CD4-positive, CD25-positive, alpha-beta regulatory T cell (primary cell): ENCODE data around the gene RMI2. TPM values are rescaled to one million over a fixed set of nuclear protein-coding genes. Genes with fewer than 3 reads are reported as not detected.
A peak's percentile ranks its signal among the peaks of the same experiment; 100 is the strongest.
"Not testable (repeated sequence)": the region's sequence is repeated elsewhere in the genome, so short reads cannot be mapped to it uniquely, and the experiment has no call there.

Source experiments
- ATAC-seq, 2 donors: fragments of 150-1000 bp; cut with Tn5 transposase; one replicate each; pipeline ENCODE4 v1.10.0; 2021; ENCODE audit warnings: low read depth in 2 of 2, moderate number of reproducible peaks in 2 of 2, moderate library complexity in 1 of 2
- DNase-seq, 3 donors: peaks; one replicate each; pipeline versions ENCODE4 v3.0.0 to v3.0.0-alpha.2; 2012 to 2022; ENCODE audit warnings: mixed read lengths in 1 of 3
- H3K27ac ChIP-seq: one replicate; pipeline ENCODE4 v1.7.0; 2013; ENCODE audit warnings: mild to moderate bottlenecking, low read length; ENCODE audit not compliant: insufficient read depth, poor library complexity, severe bottlenecking
- H3K27me3 ChIP-seq: one replicate; pipeline ENCODE4 v1.7.0; 2013; ENCODE audit warnings: low read length; ENCODE audit not compliant: control insufficient read depth, insufficient read depth
- H3K36me3 ChIP-seq: one replicate; pipeline ENCODE4 v1.7.0; 2013; ENCODE audit warnings: mild to moderate bottlenecking, low read length, moderate library complexity; ENCODE audit not compliant: control insufficient read depth, insufficient read depth
- H3K4me1 ChIP-seq: 2 replicates; pipeline ENCODE4 v1.7.0; 2013; ENCODE audit warnings: mild to moderate bottlenecking, low read length; ENCODE audit not compliant: insufficient read depth, control insufficient read depth, poor library complexity, severe bottlenecking
- H3K4me3 ChIP-seq: one replicate; pipeline ENCODE4 v1.7.0; 2013; ENCODE audit warnings: low read depth, mild to moderate bottlenecking, low read length, moderate library complexity
- H3K9me3 ChIP-seq, 2 experiments: 1 replicate in 1 of 2; 2 replicates in 1 of 2; pipeline ENCODE4 v1.7.0; 2013; ENCODE audit warnings: low read length in 2 of 2, mild to moderate bottlenecking in 1 of 2, moderate library complexity in 1 of 2; ENCODE audit not compliant: control insufficient read depth in 2 of 2
- H3K27ac Mint-ChIP-seq, 3 donors: one replicate each; pipeline ENCODE4 v1.8.0; 2020 to 2022; ENCODE audit warnings: mild to moderate bottlenecking in 3 of 3, mixed read lengths in 3 of 3, moderate library complexity in 2 of 3
- H3K27me3 Mint-ChIP-seq: one replicate; pipeline ENCODE4 v1.8.0; 2022; ENCODE audit warnings: mild to moderate bottlenecking, mixed read lengths
- H3K36me3 Mint-ChIP-seq: one replicate; pipeline ENCODE4 v1.8.0; 2020; ENCODE audit warnings: mixed read lengths
- H3K4me1 Mint-ChIP-seq, 4 donors: one replicate each; pipeline ENCODE4 v1.8.0; 2020 to 2022; ENCODE audit warnings: mixed read lengths in 4 of 4, mild to moderate bottlenecking in 1 of 4
- H3K4me3 Mint-ChIP-seq, 4 donors: one replicate each; pipeline ENCODE4 v1.8.0; 2020 to 2022; ENCODE audit warnings: mild to moderate bottlenecking in 4 of 4, mixed read lengths in 4 of 4, moderate library complexity in 3 of 4
- H3K9me3 Mint-ChIP-seq, 7 donors: one replicate each; pipeline ENCODE4 v1.8.0; 2020 to 2022; ENCODE audit warnings: mixed read lengths in 7 of 7, mild to moderate bottlenecking in 3 of 7, moderate library complexity in 2 of 7
- polyA plus RNA-seq, 4 donors: library from polyadenylated mRNA; unstranded; fragments of 300-500 nt; fragmentation: Illumina TruSeq; gene quantifications; one replicate each; pipeline ENCODE4 v1.2.3, GENCODE V29; 2021
- total RNA-seq: library from RNA; stranded (reverse); gene quantifications from one replicate; pipeline ENCODE4 v1.2.3, GENCODE V29; 2022

Gene RMI2
- total and polyA plus RNA-seq, 5 donors from 2014 or later: 4.3 to 15.3 (median 9.6) TPM

DNA sequence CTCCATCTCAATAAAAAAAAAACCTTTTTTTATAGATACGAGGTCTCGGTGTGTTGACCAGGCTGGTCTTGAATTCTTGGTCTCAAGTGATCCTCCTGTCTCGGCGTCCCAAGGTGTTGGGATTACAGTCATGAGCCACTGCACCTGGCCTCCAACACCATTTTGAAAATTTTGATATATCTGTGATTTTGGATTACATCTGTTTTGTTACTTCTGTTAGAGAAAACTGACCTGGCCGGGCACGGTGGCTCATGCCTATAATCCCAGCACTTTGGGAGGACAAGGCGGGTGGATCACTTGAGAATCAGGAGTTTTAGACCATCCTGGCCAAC lies 18.6 kb downstream of the RMI2 start:
- Histone ChIP-seq H3K4me3 (no peak overlapping the region), H3K27ac (no peak overlapping the region), H3K27me3 (no peaks in the 10 kb centered on the region), H3K4me1 (peaks cover 29% of the 10 kb centered on the region), H3K9me3 (no peaks in the 10 kb centered on the region), H3K36me3 (no peaks in the 10 kb centered on the region)
- DNase-seq (no peak), ATAC-seq (no peak)
- Mint-ChIP-seq H3K4me3 (no peak overlapping the region), H3K4me1 (peaks cover 12 to 38% (median 32%) of the 10 kb centered on the region in 4 donors), H3K9me3 (no peaks in the 10 kb centered on the region), H3K36me3 (no peaks in the 10 kb centered on the region), H3K27me3 (peaks cover 16% of the 10 kb centered on the region), H3K27ac (peak overlapping the region in 1 of 3 donors; percentile 49)

DNA sequence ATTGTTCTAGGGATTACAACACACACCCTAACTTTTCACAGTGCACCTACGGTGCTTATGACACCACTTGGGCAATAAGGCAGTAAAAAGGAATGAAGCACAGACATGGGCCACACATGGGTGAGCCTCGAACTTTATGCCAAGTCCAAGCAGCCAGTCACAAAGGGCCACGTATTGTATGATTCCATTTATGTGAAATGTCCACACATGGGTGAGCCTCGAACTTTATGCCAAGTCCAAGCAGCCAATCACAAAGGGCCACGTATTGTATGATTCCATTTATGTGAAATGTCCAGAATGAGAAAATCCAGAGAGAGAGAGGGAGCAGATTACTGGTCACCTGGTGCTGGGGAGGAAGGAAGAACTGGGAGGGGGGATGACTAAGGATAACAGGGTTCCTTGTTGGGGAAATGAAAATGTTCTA lies 22.2 kb downstream of the RMI2 start:
- Histone ChIP-seq H3K27me3 (no peaks in the 10 kb centered on the region), H3K4me3 (no peak overlapping the region), H3K27ac (no peak overlapping the region), H3K4me1 (peaks cover 9% of the 10 kb centered on the region), H3K9me3 (no peaks in the 10 kb centered on the region), H3K36me3 (no peaks in the 10 kb centered on the region)
- no peak overlapping the region for H3K4me3 Mint-ChIP-seq
- H3K27ac Mint-ChIP-seq: no peak overlapping the region
- H3K36me3 Mint-ChIP-seq: no peaks in the 10 kb centered on the region
- peaks cover 5% of the 10 kb centered on the region for H3K27me3 Mint-ChIP-seq
- H3K9me3 Mint-ChIP-seq: no peaks in the 10 kb centered on the region
- DNase-seq: no peak
- ATAC-seq: no peak
- peaks cover 5 to 20% (median 15%) of the 10 kb centered on the region in 4 donors for H3K4me1 Mint-ChIP-seq

DNA sequence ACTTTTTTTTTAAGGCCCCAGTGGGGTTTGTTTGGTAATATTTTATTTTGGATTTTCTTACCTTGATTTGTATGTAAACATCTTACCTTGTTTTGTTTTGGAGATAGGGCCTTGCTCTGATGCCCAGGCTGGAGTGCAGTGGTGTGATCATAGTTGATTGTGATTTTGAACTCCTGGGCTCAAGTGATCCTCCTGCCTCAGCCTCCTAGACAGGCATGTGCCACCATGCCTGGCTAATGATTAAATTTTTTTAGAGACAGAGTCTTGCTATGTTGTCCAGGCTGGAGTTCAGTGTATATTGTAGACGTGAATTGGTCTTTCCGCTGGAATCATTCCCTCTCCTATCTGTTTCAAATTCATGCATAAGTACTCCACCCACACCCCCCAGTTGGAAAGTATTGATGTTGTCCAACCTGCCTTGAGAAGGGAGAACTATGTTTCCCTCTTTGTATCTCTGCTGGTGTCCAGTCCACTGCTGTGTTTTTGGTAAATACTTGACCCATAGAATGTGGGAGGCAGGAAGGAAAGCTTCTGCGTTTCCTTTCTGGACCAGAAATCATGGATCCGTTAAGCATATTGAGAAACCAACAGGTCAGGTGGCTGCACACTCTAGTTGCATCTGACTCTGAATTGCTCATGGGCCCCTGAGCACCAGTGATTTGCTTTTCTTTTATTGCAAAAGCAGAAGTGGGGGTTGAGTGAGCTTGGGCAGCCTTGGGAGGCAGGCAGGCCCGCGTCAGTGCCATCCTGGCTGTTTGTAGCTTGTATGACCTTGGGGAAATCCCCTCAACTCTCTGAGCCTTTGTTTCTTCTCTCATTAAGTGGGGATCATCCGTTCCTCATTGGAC lies 25.0 kb downstream of the RMI2 start:
- H3K27me3 Mint-ChIP-seq: peaks cover 9% of the 10 kb centered on the region
- H3K4me1 ChIP-seq: no peaks in the 10 kb centered on the region
- no peak overlapping the region for H3K4me3 Mint-ChIP-seq
- H3K9me3 Mint-ChIP-seq: no peaks in the 10 kb centered on the region
- no peaks in the 10 kb centered on the region for H3K27me3 ChIP-seq
- H3K36me3 Mint-ChIP-seq: no peaks in the 10 kb centered on the region
- H3K4me1 Mint-ChIP-seq: peaks cover 0 to 4% (median 4%) of the 10 kb centered on the region in 4 donors
- H3K36me3 ChIP-seq: no peaks in the 10 kb centered on the region
- H3K9me3 ChIP-seq: no peaks in the 10 kb centered on the region
- no peak overlapping the region for H3K4me3 ChIP-seq
- no peak overlapping the region for H3K27ac ChIP-seq
- H3K27ac Mint-ChIP-seq: peak overlapping the region in 2 of 3 donors; percentile 32 to 56
- DNase-seq (no peak), ATAC-seq (peak; percentile 55 to 59)

DNA sequence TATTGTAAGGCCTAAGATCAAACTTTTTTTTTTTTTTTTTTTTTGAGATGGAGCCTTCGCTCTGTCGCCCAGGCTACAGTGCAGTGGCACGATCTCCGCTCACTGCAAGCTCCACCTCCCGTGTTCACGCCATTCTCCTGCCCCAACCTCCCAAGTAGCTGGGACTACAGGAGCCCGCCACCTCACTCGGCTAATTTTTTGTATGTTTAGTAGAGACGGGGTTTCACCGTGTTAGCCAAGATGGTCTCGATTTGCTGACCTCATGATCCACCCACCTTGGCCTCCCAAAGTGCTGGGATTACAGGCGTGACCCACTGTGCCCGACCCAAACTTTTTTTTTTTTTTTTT lies 25.6 kb downstream of the RMI2 start:
- not testable (repeated sequence) for ATAC-seq, H3K4me3 ChIP-seq, H3K4me1 ChIP-seq, H3K27me3 Mint-ChIP-seq, H3K9me3 ChIP-seq, DNase-seq, H3K27me3 ChIP-seq, H3K4me3 Mint-ChIP-seq, H3K36me3 ChIP-seq, H3K36me3 Mint-ChIP-seq, H3K27ac Mint-ChIP-seq, H3K4me1 Mint-ChIP-seq, H3K27ac ChIP-seq, H3K9me3 Mint-ChIP-seq

DNA sequence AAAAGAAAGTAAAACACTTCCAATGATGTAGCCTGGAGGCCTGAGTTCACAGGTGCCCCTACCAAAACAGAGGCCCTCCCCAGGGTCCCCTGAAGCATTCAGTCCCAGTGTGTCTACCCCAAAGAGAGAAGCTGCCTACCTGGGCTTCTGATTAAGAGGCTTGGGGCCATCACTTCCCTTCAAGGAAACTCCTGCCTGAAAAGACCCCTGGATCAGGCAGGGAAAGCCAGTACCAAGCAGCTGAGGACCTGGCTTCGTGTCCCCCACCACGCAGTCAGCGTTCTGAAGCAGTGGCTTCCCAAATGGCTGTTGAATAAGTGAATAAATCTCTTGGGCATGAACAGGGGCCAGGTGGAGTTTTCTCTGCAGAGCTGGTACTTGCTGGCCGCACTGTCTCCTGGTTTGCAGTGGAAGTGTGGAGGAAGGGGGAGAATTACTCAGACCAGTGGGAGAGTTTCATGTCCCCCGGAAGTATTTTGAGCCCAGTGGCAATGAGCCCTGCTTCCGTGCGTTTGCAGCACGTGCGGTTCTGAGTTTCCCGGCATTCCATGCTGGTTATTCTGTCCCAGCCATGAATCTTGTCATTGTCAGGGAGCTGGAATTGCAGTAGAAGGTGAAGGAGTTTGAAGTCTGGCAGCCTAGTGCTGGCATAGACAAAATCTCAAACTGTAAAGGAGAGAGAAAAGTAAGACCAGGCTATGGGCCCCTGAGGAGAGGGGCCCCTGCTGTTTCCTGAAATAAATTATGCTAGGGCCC lies 27.0 kb downstream of the RMI2 start:
- no peak overlapping the region for H3K4me3 ChIP-seq
- Mint-ChIP-seq H3K27me3 (peaks cover 9% of the 10 kb centered on the region), H3K36me3 (no peaks in the 10 kb centered on the region), H3K9me3 (no peaks in the 10 kb centered on the region), H3K27ac (no peak overlapping the region), H3K4me1 (peaks cover 0 to 4% (median 2%) of the 10 kb centered on the region in 4 donors), H3K4me3 (no peak overlapping the region)
- H3K4me1 ChIP-seq: no peaks in the 10 kb centered on the region
- ATAC-seq (no peak), DNase-seq (no peak)
- H3K9me3 ChIP-seq: no peaks in the 10 kb centered on the region
- H3K27ac ChIP-seq: no peak overlapping the region
- H3K36me3 ChIP-seq: no peaks in the 10 kb centered on the region
- H3K27me3 ChIP-seq: no peaks in the 10 kb centered on the region

DNA sequence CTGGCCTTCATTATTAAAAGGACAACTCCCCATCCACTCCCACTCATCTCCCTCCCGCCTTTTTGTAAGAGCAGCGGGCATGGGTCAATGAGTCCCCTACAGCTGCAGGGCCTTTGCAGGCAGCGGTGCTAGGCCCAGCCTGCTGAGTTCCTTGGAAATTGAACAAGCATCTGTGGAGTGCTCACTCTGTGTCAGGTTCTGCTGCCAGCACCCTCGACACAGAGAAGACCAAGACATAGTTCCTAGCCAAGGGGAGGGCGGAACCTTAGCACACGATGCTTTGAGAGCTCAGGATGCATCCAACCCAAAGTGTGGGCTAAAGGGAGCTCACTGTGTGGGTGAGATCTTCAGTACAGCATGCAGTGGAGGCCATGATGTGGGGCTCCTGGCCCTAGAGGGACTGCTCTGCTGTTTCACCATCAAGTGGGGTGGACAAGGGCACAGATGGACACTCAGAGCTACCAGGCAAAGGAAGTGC lies 27.6 kb downstream of the RMI2 start:
- Mint-ChIP-seq H3K4me1 (peaks cover 0 to 4% (median 2%) of the 10 kb centered on the region in 4 donors), H3K4me3 (no peak overlapping the region), H3K27me3 (peaks cover 9% of the 10 kb centered on the region), H3K27ac (no peak overlapping the region), H3K36me3 (no peaks in the 10 kb centered on the region), H3K9me3 (no peaks in the 10 kb centered on the region)
- ATAC-seq (no peak), DNase-seq (no peak)
- Histone ChIP-seq H3K36me3 (no peaks in the 10 kb centered on the region), H3K4me1 (no peaks in the 10 kb centered on the region), H3K9me3 (no peaks in the 10 kb centered on the region), H3K27me3 (no peaks in the 10 kb centered on the region), H3K4me3 (no peak overlapping the region), H3K27ac (no peak overlapping the region)

DNA sequence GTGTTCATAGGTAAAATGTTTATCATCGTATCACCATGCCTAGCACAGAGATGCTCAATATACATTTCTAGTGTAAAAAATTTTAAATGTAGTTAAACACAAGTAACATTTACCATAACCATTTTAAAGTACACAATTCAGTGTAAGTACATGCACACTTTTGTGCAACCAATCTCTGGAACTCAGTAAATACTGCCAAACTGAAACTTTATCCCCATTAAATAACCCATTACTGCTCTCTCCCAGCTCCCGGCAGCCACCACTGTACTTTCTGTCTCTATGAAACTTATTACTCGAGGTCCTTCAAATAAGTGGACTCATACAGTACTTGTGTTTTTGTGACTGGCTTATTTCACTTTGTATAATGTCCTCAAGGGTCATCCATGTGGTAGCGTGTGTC lies 29.0 kb downstream of the RMI2 start:
- no peak overlapping the region for H3K4me3 ChIP-seq
- DNase-seq (no peak), ATAC-seq (no peak)
- Mint-ChIP-seq H3K9me3 (no peaks in the 10 kb centered on the region), H3K4me3 (no peak overlapping the region), H3K27me3 (peaks cover 5% of the 10 kb centered on the region), H3K27ac (peak overlapping the region in 1 of 3 donors; percentile 2), H3K4me1 (peaks cover 1 to 5% (median 2%) of the 10 kb centered on the region in 4 donors), H3K36me3 (no peaks in the 10 kb centered on the region)
- H3K36me3 ChIP-seq: no peaks in the 10 kb centered on the region
- no peaks in the 10 kb centered on the region for H3K27me3 ChIP-seq
- H3K27ac ChIP-seq: no peak overlapping the region
- H3K4me1 ChIP-seq: peaks cover under 1% of the 10 kb centered on the region
- no peaks in the 10 kb centered on the region for H3K9me3 ChIP-seq
